ENCODE measurements around the gene THSD7A.

DNA sequence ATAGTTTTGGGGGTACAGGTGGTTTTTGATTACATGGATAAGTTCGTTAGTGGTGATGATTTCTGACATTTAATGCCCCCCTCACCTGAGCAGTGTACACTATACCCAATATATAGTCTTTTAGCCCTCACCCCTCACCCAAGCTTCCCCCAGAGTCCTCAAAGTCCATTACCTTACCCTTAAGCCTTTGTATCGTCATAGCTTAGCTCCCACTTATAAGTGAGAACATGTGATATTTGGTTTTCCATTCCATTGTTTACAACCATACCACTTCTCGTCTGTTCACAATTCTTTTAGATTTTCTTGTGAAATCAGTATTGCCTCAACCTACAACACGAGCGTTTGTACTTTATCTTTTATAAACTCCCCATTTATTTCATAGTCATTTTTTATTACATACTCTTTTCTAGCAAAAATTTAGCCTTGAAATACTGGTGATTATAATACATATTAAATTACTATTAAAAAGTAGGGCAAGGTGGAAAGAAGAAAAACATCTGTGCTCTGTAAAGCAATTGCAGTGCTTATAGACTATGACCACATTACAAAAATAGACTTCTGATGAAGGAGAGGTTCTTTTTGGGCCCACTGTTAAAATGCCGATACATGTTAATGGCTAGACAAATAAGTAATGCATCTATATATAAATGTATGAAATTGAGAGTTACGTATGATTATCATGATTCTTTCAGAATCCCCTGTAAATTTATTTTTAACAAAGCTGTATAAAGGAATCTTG is 164.8 kb downstream of the THSD7A start:
- TF ChIP-seq CTCF (IDR thresholded peaks at IDR 0.05; ENCODE audit: poor library complexity) (no peak), EZH2phosphoT487 (IDR thresholded peaks at IDR 0.05; ENCODE audit: low read depth, severe bottlenecking, unreplicated experiment) (no peak), EZH2 (IDR thresholded peaks at IDR 0.05; ENCODE audit: borderline replicate concordance) (no peak)

All from hepatocyte (in vitro differentiated cells).